Putamen (tissue), 1 donor: Measurements from ENCODE around the gene PRR35.

Source experiments
- DNase-seq: peaks from one replicate; pipeline ENCODE4 v3.0.0-alpha.2; 2016; ENCODE audit warnings: low spot score

The PRR35 gene

DNA sequence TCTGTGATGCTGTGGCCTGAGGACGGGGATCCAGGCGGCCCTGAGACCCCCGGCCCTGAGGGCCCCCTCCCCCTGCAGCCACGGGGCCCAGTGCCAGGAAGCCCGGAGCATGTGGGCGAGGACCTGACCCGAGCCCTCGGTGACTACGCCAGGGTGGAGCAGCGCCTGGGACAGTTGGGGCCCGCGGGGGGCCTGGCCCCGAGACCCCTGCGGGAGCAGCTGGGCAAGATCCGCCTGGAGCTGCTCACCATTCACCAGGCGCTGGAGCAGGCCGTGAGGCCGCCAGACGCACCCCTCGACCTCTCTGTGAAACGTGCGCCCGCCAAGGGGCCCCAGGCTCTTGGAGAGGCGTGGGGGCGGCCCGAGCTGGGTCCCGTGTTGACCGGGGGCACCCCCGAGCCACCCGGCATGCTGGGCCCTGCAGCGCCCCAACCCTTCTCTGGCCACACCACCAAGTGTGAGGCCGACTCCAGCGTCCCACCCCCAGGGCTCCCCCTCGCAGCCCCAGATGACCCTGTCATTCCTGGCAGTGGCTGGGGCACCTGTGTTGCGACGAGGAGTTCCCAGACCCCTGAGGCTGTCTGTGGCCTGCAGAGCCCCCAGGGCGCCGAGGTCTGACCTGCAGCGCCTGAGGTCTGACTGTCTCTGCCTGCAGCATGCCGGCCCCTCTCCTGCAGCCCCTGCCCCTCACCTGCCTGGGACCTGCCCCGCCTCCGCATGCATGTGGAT lies 4.7 kb downstream of the PRR35 start:
- DNase-seq = no peak

DNA sequence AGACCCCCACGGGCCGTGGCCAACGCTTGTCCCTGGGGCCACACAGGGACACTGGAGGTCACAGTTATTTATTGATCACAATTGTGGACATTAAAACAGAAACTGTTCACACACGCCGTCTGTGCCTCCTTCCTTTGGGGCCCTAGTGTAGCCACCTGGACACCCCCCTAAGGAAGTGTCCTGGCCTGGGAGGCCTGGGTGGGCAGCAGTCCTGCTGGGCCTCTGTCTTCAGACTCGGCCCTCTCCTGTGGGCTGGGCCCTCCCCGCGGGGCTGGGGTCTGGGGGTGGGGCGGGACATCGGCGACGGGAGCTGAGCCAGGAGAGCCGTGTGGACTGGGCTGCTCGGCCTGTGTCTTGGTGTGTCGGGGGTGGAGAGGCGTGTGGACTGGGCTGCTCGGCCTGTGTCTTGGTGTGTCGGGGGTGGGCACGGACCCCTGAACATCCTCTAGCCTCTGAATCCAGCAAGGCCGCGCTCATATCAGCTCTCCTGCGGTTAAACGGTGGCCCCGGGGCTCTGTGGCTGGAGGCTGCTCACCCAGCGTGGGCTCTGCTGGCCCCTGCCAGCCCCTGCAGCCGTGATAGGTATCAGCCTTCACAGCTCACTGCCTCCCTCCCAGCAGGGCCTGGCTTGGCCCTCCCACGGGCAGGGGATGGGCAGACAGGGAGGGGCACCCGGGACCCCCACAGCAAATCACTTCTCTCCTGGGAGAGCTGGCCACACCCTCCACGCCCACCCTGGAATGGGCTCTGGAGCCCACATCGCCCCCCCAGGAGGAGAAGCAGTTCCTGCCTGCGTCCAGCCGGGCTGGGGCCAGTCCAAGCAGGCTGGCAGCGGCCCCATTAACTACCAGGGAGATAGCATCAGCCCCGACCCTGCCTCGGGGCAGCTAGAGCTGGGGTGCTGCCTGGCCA lies 5.5 kb downstream of the PRR35 start:
- DNase-seq = no peak

GRCh38 chr16:566475-567372 lies 6.5 kb downstream of the PRR35 start, which contains the start of gene NHLRC4:
Gene NHLRC4, plus strand, starts transcription at chr16:567005. Its CDS starts 1,043 bp downstream, at chr16:568048.
- no peak for DNase-seq

DNA sequence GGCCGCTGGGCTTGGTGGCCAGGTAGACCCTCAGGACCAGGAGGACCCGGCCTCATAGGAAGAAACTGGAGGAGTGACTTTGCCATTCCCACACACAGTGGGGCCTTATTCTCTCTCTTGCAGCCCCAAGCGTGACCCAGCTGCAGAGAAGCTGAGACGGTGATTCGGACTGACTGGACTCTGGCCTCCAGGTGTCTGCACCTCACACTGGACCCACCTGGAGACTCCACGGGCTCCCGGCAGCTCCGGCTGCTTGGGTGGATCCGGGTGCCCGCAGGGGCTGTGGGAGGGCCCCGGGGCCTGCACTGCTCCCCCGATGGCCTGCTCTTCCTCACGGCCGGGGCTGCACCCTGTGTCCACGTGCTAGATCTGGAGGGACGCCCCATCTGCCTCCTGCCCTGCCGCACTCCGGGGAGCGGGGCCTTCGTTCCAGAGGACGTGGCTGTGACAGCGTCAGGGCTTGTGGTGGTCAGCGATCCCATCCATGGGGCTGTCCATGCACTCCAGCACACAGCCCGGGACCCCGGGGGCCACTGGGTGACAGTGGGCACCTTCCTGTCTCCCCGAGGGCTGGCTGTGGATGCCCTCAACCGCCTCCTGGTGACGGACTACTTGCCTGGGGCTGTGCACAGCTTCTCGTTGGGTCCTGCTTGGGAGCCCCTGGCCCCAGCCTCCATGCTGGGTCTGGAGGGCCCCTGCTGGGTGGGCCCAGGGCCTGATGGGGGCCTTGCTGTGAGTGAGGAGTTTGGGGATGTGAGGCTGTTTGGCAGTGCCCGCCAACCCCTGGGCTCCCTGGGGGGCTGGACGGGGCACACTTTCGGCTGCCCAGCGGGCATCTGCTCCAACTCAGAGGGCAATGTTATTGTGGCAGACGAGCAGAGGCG lies 7.4 kb downstream of the PRR35 start:
- DNase-seq = no peak

- DNase-seq = no peak
Observed at GRCh38 chr16:568401-569258, 8.4 kb downstream of the PRR35 start.

- peak; percentile 45 for DNase-seq
Observed at GRCh38 chr16:569445-570254, 9.5 kb downstream of the PRR35 start, which contains the start of gene PIGQ. Gene PIGQ, plus strand, starts transcription at chr16:569968. Its CDS starts 4,107 bp downstream, at chr16:574075.

DNA sequence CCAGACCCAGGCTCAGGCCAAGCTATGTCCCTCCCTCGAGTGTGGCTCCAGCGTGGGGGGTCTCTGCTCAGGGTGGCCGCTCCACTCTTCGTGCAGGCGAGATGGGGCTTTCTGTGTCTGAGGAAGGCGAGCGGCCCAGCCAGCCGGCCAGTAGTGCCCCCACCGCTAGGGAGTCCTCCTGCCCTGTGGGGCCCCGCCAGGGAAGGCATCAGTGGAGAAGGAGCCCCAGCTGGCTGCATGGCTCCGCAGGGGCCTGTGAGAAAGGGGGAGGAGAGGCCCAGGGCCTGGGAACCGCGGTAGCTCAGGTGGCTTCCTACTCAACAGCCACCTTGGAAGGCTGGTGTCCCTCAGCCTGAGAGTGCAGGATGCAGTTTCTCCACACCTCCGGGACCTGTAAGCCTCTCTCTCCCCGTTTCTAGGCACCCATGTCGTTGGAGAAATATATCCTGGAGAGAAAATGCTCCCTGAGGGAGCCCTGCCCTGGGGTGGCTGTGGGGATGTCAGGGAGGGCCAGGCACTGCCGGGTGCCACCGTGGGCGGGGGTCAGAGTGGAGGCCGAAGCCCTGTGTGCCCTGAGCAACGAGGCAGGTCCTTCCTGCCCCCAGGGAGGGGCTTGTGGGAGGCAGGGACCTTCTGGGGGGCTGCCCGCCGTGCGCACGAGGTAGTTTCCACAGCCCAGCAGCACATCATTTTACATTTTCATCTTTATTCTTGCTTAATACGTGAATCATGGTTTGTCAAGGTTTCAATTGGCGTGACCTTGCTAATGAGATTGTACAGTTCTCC lies 12.9 kb downstream of the PRR35 start:
- DNase-seq = no peak

GRCh38 chr16:574021-574760 lies 14.0 kb downstream of the PRR35 start:
- DNase-seq = no peak

DNA sequence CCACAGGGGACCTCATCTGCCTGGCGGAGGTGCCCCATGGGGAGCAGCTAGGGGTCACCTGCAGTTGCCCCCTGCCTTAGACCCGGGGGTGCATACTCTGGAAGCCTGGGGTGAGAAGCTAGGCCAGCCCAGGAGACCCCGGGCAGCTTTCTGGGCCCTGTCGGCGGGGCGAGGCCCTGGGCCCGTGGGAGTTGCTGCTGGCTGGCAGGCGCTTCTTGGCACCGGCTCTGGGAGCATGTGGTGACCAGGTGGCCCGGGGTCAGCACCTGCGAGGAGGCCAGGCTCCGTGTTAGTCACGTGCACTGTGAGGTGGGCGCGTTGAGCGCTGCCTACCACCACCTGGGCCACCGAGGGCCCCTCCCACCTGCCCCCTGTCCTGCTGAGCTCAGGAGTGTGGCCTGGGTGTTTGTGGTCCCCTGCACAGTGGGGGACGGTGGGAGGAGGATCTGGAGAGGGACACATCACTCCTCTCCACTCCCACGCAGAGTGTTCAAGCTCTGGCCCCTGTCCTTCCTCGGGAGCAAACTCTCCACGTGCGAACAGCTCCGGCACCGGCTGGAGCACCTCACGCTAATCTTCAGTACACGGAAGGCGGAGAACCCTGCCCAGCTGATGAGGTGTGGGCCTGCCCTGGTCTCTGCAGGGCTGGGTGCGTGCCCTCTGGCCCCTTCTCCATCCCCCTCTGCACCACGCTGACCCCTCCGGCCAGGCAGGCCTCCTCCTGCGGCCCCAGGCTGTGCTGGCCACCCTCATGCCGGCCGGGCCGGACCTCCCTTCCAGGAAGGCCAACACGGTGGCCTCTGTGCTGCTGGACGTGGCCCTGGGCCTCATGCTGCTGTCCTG lies 15.4 kb downstream of the PRR35 start:
- no peak for DNase-seq

DNA sequence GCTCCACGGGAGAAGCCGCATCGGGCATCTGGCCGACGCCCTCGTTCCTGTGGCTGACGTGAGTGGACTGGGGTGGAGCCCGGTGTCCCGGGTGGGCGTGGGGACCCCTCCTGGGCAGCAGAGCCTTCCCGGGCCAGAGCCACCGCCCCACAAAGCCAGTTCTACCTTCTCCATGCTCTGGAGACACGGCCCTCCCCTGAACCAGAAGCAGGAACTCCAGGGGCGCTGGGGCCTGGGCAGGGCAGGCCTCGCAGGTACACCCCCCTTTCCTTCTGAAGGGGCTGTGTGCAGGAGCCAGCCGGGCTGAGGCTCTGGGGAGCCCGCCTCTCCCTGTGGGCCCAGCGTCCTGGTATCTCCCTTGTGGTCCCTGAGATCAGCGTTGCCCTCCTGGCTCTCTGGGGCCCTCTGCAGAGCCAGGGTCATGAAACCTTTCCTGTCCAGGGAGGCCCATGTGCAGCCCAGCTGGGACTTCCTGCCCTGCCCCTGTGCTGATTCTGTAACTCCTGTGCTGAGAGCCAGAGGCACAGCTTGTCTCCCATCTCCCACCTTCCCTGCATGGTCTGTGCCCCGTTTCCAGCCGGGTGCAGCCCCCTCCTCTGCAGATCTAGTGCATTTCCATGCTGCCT lies 16.1 kb downstream of the PRR35 start:
- DNase-seq = no peak

DNA sequence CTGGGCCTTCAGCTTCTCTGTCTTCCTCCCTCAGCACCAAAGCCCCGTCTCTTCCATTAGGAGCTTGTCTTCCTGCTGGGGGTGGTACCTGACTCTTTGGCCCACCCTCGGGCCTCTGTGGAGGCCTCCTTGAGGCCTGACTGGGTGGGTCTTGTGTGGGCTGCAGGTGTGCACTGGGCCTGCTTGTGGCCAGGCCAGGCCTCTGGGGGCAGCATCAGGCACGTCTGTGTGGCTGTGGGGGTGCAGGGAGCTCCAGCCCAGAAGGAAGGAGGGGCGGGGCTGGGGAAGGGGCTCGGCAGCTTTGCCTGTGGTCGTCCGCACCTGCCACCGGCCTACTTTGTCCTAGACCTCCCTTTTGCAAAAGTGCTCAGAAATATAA lies 16.6 kb downstream of the PRR35 start:
- DNase-seq = no peak

GRCh38 chr16:577796-578195 lies 17.6 kb downstream of the PRR35 start:
- DNase-seq = no peak

GRCh38 chr16:578232-578869 lies 18.2 kb downstream of the PRR35 start:
- no peak for DNase-seq

GRCh38 chr16:578870-579405 lies 18.7 kb downstream of the PRR35 start:
- DNase-seq = no peak

DNA sequence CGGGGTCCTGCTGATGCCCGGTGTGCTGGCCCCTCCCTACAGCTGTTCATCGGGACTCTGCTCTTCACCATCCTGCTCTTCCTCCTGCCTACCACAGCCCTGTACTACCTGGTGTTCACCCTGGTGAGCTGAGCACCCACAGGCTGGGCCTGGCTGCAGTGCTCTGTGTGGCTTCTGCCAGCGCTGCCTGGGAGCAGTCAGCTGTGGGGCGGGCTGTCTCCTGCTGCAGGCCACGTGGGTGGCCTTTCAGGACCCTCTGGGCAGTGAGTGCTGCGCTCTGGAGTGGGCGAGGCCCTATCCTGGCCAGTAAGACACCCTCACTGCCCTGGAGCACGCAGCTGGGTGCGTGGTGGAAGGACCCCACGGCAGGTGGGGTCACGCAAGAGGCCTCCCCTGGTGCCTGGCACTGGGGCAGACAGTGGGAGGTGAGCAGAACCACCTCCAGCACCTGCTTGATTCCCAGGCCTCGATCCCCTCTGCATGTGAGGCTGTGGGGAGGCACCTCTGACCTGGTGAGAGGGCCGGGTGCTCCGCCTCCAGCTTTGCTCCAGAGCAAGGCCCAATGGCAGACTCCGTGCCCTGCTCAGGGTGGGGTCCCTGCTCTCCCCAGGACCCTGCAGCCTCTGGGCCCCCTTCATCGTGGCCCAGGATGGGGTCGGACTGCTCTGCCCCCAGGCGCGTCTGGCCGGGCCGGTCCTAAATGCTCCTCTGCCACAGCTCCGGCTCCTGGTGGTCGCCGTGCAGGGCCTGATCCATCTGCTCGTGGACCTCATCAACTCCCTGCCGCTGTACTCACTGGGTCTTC lies 20.1 kb downstream of the PRR35 start:
- DNase-seq = no peak
